ENCODE results near the gene AKAP8L.

DNA sequence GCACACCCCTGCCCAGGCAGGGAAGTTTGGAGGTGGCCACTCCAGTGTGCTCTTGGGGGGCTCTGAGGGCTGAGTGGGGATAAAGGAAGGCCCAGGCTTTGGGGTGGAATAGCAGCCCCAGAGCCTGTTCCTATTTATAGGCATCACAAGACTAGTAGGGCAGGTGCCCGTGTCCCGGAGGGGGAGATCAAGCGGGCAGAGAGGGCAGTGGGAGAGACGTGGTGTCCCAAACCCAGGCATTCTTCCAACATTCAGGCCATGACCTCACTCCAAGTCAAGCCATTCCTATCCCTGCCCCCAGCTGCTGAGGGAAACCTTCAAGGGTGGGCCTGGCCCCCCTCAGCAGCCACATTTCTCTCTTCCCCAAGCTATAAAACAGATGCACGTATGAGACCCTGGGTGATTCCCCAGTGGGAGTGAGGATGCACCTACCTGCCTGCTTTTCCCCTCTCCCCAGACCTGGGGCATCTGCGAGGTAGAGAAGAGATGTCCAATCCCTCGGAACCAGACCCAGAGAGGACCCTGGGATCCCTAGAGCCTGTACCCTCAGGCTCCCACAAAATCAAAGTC, 27.1 kb upstream of the AKAP8L start:
- no peak for TF ChIP-seq CTCF (IDR thresholded peaks at IDR 0.05; ENCODE audit: low read depth, low read length)
- no peak for TF ChIP-seq POLR2A (IDR thresholded peaks at IDR 0.05; ENCODE audit: extremely low read depth, insufficient read length)

All from NB4 (cell line).